ENCODE data around the gene PPP2R5E.

DNA sequence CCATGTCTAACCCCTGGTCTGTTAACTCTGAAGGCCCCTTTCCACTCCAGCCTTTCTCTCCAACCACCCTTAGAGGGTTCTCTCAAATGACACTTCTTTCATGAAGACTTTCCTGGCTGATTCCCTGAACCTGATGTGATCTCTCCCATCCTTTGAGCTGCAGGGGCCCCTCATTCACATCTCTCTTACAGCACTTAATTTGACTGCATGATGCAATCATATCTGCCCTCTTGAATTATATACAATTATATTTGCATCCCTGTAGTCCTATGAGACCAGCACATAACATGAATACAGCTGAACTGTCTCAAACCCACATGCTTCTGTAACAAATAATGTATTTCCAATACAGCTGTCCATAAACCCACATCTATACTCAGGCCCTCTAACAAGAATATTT is 56.4 kb downstream of the PPP2R5E start:
- TF ChIP-seq POLR2A (IDR thresholded peaks at IDR 0.05) (no peak), POLR2AphosphoS5 (IDR thresholded peaks at IDR 0.05) (no peak), CTCF (IDR thresholded peaks at IDR 0.05) (no peak)

All from suprapubic skin (tissue), 4 donors.